Measurements from ENCODE around the gene CLCN3. TPM values are rescaled to one million over a fixed set of nuclear protein-coding genes. Genes with fewer than 3 reads are reported as not detected.
A peak's percentile ranks its signal among the peaks of the same experiment; 100 is the strongest.

The CLCN3 gene
- total and polyA plus RNA-seq, 10 of the 15 experiments (the other 5 are each of a cell fraction or from before 2014, with no cell fraction given) = 4.0 to 22.8 (median 11.8) TPM

GRCh38 chr4:169619518-169619957 is 840 bp upstream of the CLCN3 start (continued):
- TF ChIP-seq REST (IDR thresholded peaks at IDR 0.05; ENCODE audit: low read depth, low read length) (no peak), LARP7 (IDR thresholded peaks at IDR 0.05) (no peak), IRF3 (IDR thresholded peaks at IDR 0.05) (no peak), EZH2 (IDR thresholded peaks at IDR 0.05; ENCODE audit: borderline replicate concordance, control insufficient read depth, low read depth, low read length) (no peak), ZSCAN29 (IDR thresholded peaks at IDR 0.05) (no peak), KAT2A (conservative IDR thresholded peaks at IDR 0.05; ENCODE audit: control insufficient read depth, low read depth, low read length) (no peak), FOXK2 (IDR thresholded peaks at IDR 0.05) (no peak), JUND (IDR thresholded peaks at IDR 0.05; ENCODE audit: low read depth, low read length) (no peak), E2F4 (IDR thresholded peaks at IDR 0.05; ENCODE audit: low read depth, low read length) (no peak), ETV6 (conservative IDR thresholded peaks at IDR 0.05 in 1 of 2, IDR thresholded peaks at IDR 0.05 in 1 of 2; ENCODE audit: borderline replicate concordance in 1 of 2, low read depth in 1 of 2) (no peak), NFYA (IDR thresholded peaks at IDR 0.05; ENCODE audit: borderline replicate concordance, low read depth, low read length) (no peak), SUZ12 (IDR thresholded peaks at IDR 0.05; ENCODE audit: unreplicated experiment) (no peak), CREB1 (IDR thresholded peaks at IDR 0.05; ENCODE audit: low read depth) (no peak), FOXM1 (IDR thresholded peaks at IDR 0.05; ENCODE audit: low read depth, low read length) (peak; percentile 36; the same call in 1 of the 2 replicates), TCF12 (IDR thresholded peaks at IDR 0.05; ENCODE audit: low read depth, low read length) (no peak), ZBTB40 (IDR thresholded peaks at IDR 0.05; ENCODE audit: borderline replicate concordance) (0 out of 2 replicates have a peak, but pooled peaks have one; percentile 12), PKNOX1 (IDR thresholded peaks at IDR 0.05) (no peak), SMC3 (IDR thresholded peaks at IDR 0.05; ENCODE audit: borderline replicate concordance, low read length) (peak; percentile 9; the same call in 1 of the 2 replicates), SIN3A (IDR thresholded peaks at IDR 0.05; ENCODE audit: low read depth, low read length) (no peak), ZBED1 (IDR thresholded peaks at IDR 0.05; ENCODE audit: borderline replicate concordance) (0 out of 2 replicates have a peak, but pooled peaks have one; percentile 44)
